ENCODE results near the gene ZNF74.
"Not testable (repeated sequence)": the region's sequence is repeated elsewhere in the genome, so short reads cannot be mapped to it uniquely, and the experiment has no call there.

Gene ZNF74

GRCh38 chr22:20393705-20394476 is at the start of gene ZNF74:
ZNF74 (plus strand) TSS chr22:20394151; CDS start chr22:20394629, 478 bp downstream.
- Histone ChIP-seq H3K4me1 (ENCODE audit: control insufficient read depth in 2 of 2, insufficient read depth in 2 of 2, low read length in 2 of 2) (peaks cover 0 to 7% of the 10 kb centered on the region in 2 donors), H3K4me3 (ENCODE audit: low read length in 2 of 2) (peak within 1 kb of the TSS; percentile 71 to 74), H3K9me3 (ENCODE audit: control insufficient read depth in 2 of 2, low read length in 2 of 2) (no peaks in the 10 kb centered on the region), H3K9ac (ENCODE audit: low read depth in 1 of 2, low read length in 2 of 2) (peak within 1 kb of the TSS; percentile 44 to 71), H3K27me3 (ENCODE audit: control insufficient read depth in 2 of 2, insufficient read depth in 2 of 2, low read length in 2 of 2) (no peaks in the 10 kb centered on the region), H3K36me3 (ENCODE audit: control insufficient read depth in 2 of 2, insufficient read depth in 2 of 2, low read length in 2 of 2) (no peaks in the 10 kb centered on the region), H3K27ac (ENCODE audit: low read depth in 2 of 2, low read length in 2 of 2) (peak within 1 kb of the TSS; percentile 52 to 69)

GRCh38 chr22:20346553-20346952 is 47.4 kb upstream of the ZNF74 start:
- not testable (repeated sequence) for H3K4me1 ChIP-seq (ENCODE audit: control insufficient read depth in 2 of 2, insufficient read depth in 2 of 2, low read length in 2 of 2); H3K9me3 ChIP-seq (ENCODE audit: control insufficient read depth in 2 of 2, low read length in 2 of 2); H3K4me3 ChIP-seq (ENCODE audit: low read length in 2 of 2); H3K9ac ChIP-seq (ENCODE audit: low read depth in 1 of 2, low read length in 2 of 2); H3K27ac ChIP-seq (ENCODE audit: low read depth in 2 of 2, low read length in 2 of 2); H3K36me3 ChIP-seq (ENCODE audit: control insufficient read depth in 2 of 2, insufficient read depth in 2 of 2, low read length in 2 of 2); H3K27me3 ChIP-seq (ENCODE audit: control insufficient read depth in 2 of 2, insufficient read depth in 2 of 2, low read length in 2 of 2)

GRCh38 chr22:20352536-20352935 is 41.4 kb upstream of the ZNF74 start:
- not testable (repeated sequence) for H3K9me3 ChIP-seq (ENCODE audit: control insufficient read depth in 2 of 2, low read length in 2 of 2); H3K36me3 ChIP-seq (ENCODE audit: control insufficient read depth in 2 of 2, insufficient read depth in 2 of 2, low read length in 2 of 2); H3K9ac ChIP-seq (ENCODE audit: low read depth in 1 of 2, low read length in 2 of 2)

GRCh38 chr22:20354238-20354975 is 39.5 kb upstream of the ZNF74 start:
- H3K36me3 ChIP-seq (ENCODE audit: control insufficient read depth in 2 of 2, insufficient read depth in 2 of 2, low read length in 2 of 2): no peaks in the 10 kb centered on the region

More at GRCh38 chr22:20352536-20352935, 41.4 kb upstream of the ZNF74 start:
- not testable (repeated sequence) for H3K4me1 ChIP-seq (ENCODE audit: control insufficient read depth in 2 of 2, insufficient read depth in 2 of 2, low read length in 2 of 2); H3K27me3 ChIP-seq (ENCODE audit: control insufficient read depth in 2 of 2, insufficient read depth in 2 of 2, low read length in 2 of 2); H3K27ac ChIP-seq (ENCODE audit: low read depth in 2 of 2, low read length in 2 of 2); H3K4me3 ChIP-seq (ENCODE audit: low read length in 2 of 2)

GRCh38 chr22:20355939-20356636 is 37.9 kb upstream of the ZNF74 start:
- not testable (repeated sequence) for H3K36me3 ChIP-seq (ENCODE audit: control insufficient read depth in 2 of 2, insufficient read depth in 2 of 2, low read length in 2 of 2); H3K27ac ChIP-seq (ENCODE audit: low read depth in 2 of 2, low read length in 2 of 2); H3K9ac ChIP-seq (ENCODE audit: low read depth in 1 of 2, low read length in 2 of 2); H3K9me3 ChIP-seq (ENCODE audit: control insufficient read depth in 2 of 2, low read length in 2 of 2); H3K4me1 ChIP-seq (ENCODE audit: control insufficient read depth in 2 of 2, insufficient read depth in 2 of 2, low read length in 2 of 2); H3K27me3 ChIP-seq (ENCODE audit: control insufficient read depth in 2 of 2, insufficient read depth in 2 of 2, low read length in 2 of 2); H3K4me3 ChIP-seq (ENCODE audit: low read length in 2 of 2)

More at GRCh38 chr22:20354238-20354975, 39.5 kb upstream of the ZNF74 start:
- H3K27me3 ChIP-seq (ENCODE audit: control insufficient read depth in 2 of 2, insufficient read depth in 2 of 2, low read length in 2 of 2): no peaks in the 10 kb centered on the region
- H3K4me3 ChIP-seq (ENCODE audit: low read length in 2 of 2): no peak overlapping the region
- no peaks in the 10 kb centered on the region for H3K9me3 ChIP-seq (ENCODE audit: control insufficient read depth in 2 of 2, low read length in 2 of 2)
- H3K27ac ChIP-seq (ENCODE audit: low read depth in 2 of 2, low read length in 2 of 2): no peak overlapping the region
- no peaks in the 10 kb centered on the region for H3K4me1 ChIP-seq (ENCODE audit: control insufficient read depth in 2 of 2, insufficient read depth in 2 of 2, low read length in 2 of 2)
- H3K9ac ChIP-seq (ENCODE audit: low read depth in 1 of 2, low read length in 2 of 2): no peak overlapping the region

- H3K4me3 ChIP-seq (ENCODE audit: low read length in 2 of 2); H3K27me3 ChIP-seq (ENCODE audit: control insufficient read depth in 2 of 2, insufficient read depth in 2 of 2, low read length in 2 of 2); H3K36me3 ChIP-seq (ENCODE audit: control insufficient read depth in 2 of 2, insufficient read depth in 2 of 2, low read length in 2 of 2); H3K9me3 ChIP-seq (ENCODE audit: control insufficient read depth in 2 of 2, low read length in 2 of 2); H3K27ac ChIP-seq (ENCODE audit: low read depth in 2 of 2, low read length in 2 of 2); H3K9ac ChIP-seq (ENCODE audit: low read depth in 1 of 2, low read length in 2 of 2); H3K4me1 ChIP-seq (ENCODE audit: control insufficient read depth in 2 of 2, insufficient read depth in 2 of 2, low read length in 2 of 2): not testable (repeated sequence)
Measured at GRCh38 chr22:20356906-20357305, 37.0 kb upstream of the ZNF74 start.

- H3K27me3 ChIP-seq (ENCODE audit: control insufficient read depth in 2 of 2, insufficient read depth in 2 of 2, low read length in 2 of 2); H3K27ac ChIP-seq (ENCODE audit: low read depth in 2 of 2, low read length in 2 of 2); H3K9ac ChIP-seq (ENCODE audit: low read depth in 1 of 2, low read length in 2 of 2); H3K36me3 ChIP-seq (ENCODE audit: control insufficient read depth in 2 of 2, insufficient read depth in 2 of 2, low read length in 2 of 2); H3K9me3 ChIP-seq (ENCODE audit: control insufficient read depth in 2 of 2, low read length in 2 of 2); H3K4me1 ChIP-seq (ENCODE audit: control insufficient read depth in 2 of 2, insufficient read depth in 2 of 2, low read length in 2 of 2); H3K4me3 ChIP-seq (ENCODE audit: low read length in 2 of 2): not testable (repeated sequence)
Measured at GRCh38 chr22:20357967-20358366, 36.0 kb upstream of the ZNF74 start.

GRCh38 chr22:20358503-20359239 is 35.3 kb upstream of the ZNF74 start:
- not testable (repeated sequence) for H3K4me1 ChIP-seq (ENCODE audit: control insufficient read depth in 2 of 2, insufficient read depth in 2 of 2, low read length in 2 of 2)

GRCh38 chr22:20360261-20360660 is 33.7 kb upstream of the ZNF74 start:
- H3K9me3 ChIP-seq (ENCODE audit: control insufficient read depth in 2 of 2, low read length in 2 of 2); H3K36me3 ChIP-seq (ENCODE audit: control insufficient read depth in 2 of 2, insufficient read depth in 2 of 2, low read length in 2 of 2); H3K4me3 ChIP-seq (ENCODE audit: low read length in 2 of 2); H3K27me3 ChIP-seq (ENCODE audit: control insufficient read depth in 2 of 2, insufficient read depth in 2 of 2, low read length in 2 of 2); H3K4me1 ChIP-seq (ENCODE audit: control insufficient read depth in 2 of 2, insufficient read depth in 2 of 2, low read length in 2 of 2); H3K9ac ChIP-seq (ENCODE audit: low read depth in 1 of 2, low read length in 2 of 2); H3K27ac ChIP-seq (ENCODE audit: low read depth in 2 of 2, low read length in 2 of 2): not testable (repeated sequence)

More at GRCh38 chr22:20358503-20359239, 35.3 kb upstream of the ZNF74 start:
- H3K4me3 ChIP-seq (ENCODE audit: low read length in 2 of 2); H3K36me3 ChIP-seq (ENCODE audit: control insufficient read depth in 2 of 2, insufficient read depth in 2 of 2, low read length in 2 of 2); H3K9me3 ChIP-seq (ENCODE audit: control insufficient read depth in 2 of 2, low read length in 2 of 2); H3K9ac ChIP-seq (ENCODE audit: low read depth in 1 of 2, low read length in 2 of 2); H3K27ac ChIP-seq (ENCODE audit: low read depth in 2 of 2, low read length in 2 of 2); H3K27me3 ChIP-seq (ENCODE audit: control insufficient read depth in 2 of 2, insufficient read depth in 2 of 2, low read length in 2 of 2): not testable (repeated sequence)

All from mucosa of rectum (tissue), 2 donors.